H4 (cell line): ENCODE data around the gene BACH2. TPM values are rescaled to one million over a fixed set of nuclear protein-coding genes. Genes with fewer than 3 reads are reported as not detected.
"Not testable (repeated sequence)": the region's sequence is repeated elsewhere in the genome, so short reads cannot be mapped to it uniquely, and the experiment has no call there.

Experiments
- DNase-seq: peaks from one replicate; pipeline ENCODE4 v3.0.0-alpha.2; 2015; ENCODE audit warnings: low spot score
- total RNA-seq: library from RNA; depleted of rRNA; stranded (reverse); fragments of >200 nt; shearing (Covaris generic); gene quantifications from 2 replicates; pipeline ENCODE4 v1.2.3, GENCODE V29; 2014

BACH2 gene
- total RNA-seq, 1 experiment from 2014 or later = 0.31 TPM

- DNase-seq = no peak
Observed at GRCh38 chr6:90033746-90034271, 262.8 kb downstream of the BACH2 start.

DNA sequence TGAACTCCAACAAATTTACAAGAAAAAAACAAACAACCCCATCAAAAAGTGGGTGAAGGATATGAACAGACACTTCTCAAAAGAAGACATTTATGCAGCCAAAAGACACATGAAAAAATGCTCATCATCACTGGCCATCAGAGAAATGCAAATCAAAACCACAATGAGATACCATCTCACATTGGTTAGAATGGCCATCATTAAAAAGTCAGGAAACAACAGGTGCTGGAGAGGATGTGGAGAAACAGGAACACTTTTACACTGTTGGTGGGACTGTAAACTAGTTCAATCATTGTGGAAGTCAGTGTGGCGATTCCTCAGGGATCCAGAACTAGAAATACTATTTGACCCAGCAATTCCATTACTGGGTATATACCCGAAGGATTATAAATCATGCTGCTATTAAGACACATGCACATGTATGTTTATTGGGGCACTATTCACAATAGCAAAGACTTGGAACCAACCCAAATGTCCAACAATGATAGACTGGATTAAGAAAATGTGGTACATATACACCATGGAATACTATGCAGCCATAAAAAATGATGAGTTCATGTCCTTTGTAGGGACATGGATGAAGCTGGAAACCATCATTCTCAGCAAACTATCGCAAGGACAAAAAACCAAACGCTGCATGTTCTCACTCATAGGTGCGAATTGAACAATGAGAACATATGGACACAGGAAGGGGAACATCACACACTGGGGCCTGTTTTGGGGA lies 264.0 kb downstream of the BACH2 start:
- not testable (repeated sequence) for DNase-seq

DNA sequence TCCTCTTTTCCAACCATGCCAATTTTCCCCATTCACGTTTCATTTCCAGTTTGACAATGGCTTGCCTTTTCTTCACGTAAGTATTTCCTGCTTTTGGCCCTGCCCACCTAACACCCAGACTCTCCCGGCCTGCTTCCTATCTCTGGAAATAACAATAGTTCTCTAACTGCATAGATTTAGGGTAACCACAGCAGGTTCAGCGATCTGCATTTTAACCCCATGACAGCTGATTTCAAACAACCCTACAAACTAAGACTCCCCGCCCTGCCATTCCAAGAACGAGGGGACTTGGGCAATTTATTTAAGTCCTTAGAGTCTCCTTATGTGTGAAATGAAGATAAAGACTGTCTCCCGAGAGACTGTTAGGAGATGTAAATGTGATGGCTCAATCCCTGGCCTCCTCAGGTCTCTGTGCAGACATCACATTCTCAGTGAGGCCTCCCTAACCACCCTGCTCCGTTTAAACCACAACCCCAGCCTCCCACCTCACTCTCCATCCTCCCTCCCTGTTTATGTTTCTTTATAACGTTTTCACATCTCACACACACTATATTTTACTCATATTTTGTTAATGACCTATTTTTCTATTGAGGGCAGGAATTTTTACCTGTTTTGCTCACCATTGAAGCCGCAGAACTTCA lies 267.5 kb downstream of the BACH2 start:
- no peak for DNase-seq

DNA sequence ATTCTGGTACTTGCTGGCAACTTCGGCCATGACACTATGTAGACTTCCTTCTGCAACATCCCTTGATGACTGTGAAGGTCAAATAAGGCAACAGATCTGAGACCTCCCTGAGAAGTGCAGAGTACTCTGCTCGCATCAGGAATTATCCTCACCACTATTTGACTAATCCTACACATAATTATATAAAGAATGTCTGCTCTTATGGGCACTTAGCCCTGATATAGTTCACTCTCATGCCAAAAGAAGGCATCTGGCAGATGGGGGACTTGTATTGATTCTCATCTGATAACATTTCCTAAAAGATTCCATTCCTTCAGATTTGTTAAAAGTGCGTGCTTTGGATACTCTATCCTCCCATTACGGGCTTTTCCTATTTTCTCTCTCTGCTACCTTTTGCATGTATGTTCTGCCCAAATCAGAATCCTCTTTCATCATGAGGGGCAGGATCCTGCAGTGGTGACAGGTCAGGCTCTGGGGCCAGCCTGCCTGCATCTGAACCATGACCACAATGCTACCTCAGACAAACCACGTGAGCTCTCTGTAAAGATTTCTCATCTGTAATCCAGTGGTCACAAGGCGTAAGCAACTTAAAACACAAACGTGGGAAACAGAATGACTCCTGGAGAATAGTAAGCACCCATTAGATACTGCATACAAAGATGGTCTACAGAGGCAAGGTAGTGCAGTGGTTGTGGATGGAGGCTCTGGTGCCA lies 268.4 kb downstream of the BACH2 start:
- DNase-seq = peak; percentile 4

GRCh38 chr6:90026216-90026615 lies 270.4 kb downstream of the BACH2 start:
- DNase-seq = no peak

GRCh38 chr6:90025523-90026061 lies 271.1 kb downstream of the BACH2 start:
- peak; percentile 51 for DNase-seq

- DNase-seq = no peak
Observed at GRCh38 chr6:90024633-90025032, 272.0 kb downstream of the BACH2 start.

GRCh38 chr6:90021711-90022110 lies 274.9 kb downstream of the BACH2 start:
- no peak for DNase-seq

- no peak for DNase-seq
Observed at GRCh38 chr6:90020746-90021145, 275.9 kb downstream of the BACH2 start.

DNA sequence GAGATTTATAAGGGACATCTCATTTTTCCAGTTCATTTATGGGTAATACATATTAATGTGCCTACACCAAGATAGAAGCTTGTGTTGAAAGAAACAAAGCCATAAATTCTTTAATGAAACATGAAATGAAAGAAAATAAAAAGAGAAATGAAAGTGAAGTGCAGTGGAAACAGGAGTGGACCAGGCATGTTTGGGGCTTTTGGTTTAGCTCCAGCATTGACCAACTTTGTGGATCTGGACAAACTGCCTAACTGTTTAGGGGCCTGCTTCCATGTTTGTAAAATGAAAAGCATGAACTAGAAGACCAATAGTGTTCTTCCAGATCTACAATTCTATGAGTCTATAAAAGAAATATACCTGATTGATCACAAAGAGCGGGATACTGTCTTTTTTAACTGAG lies 277.4 kb downstream of the BACH2 start:
- DNase-seq = no peak

GRCh38 chr6:90015883-90016282 lies 280.8 kb downstream of the BACH2 start:
- DNase-seq = no peak

DNA sequence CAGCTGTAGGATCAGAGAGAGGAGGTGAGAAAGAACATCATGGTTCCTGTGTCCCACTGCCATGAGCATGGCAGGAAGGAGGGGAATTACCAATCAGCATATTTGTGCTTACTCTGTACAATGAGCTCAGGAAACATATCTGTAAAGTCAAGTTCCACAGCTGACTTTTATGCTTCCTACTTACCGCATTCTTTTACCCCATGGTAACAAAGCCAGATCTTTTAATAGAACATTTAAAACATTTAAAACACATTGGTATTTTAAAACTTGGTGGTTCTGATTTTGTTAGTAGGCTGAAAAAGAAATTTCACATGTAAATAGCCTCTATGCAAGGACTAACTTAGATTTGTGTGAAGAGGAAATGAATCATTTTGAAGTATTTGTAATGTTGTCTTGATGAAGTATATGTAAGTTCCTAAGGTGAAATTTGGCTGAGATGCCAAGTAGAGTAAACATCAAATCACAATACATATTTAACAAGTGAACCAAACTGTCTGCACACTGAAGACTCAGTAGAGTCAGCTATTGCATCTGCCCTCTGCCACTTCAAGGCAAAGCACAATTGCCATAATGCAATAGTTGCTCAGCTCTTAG lies 287.6 kb downstream of the BACH2 start:
- DNase-seq = no peak

GRCh38 chr6:90008189-90008907 lies 288.3 kb downstream of the BACH2 start:
- DNase-seq = no peak

DNA sequence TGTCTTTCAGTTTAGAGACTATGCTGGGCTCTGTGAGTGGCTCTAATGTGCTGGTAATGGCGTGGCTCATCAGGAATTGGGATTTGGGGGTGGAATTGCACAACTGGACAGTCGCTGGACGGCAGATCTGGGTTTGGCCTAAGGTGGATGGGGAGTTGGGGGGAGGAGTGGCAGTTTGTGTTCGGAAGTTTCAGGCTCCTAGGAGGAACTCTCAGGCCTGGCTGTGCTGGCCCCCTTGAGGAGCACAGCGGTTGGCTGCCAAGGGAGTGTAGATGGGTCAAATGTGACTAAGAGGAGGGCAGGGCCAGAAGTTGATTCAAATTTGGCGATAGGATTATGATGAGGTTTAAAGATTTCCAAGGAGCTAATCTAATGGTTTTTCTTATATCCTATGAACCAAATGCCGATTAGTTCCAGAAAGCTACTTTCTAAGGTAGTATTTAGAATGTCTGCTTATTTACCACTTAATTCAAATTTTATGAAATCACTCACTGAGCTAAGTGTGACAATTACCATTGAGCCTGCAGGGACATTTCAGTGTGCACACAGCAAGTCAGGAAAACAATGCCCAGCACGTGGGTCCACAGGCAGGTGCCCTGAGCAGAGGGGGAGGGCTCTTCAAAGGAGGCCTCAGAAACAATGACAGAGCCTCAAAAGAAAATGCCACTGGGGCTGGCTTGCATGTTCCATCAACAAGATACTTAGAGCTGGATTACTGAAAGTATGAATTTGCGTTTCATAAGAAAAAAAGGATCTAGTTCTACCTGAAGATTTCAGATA lies 291.4 kb downstream of the BACH2 start:
- DNase-seq = no peak

DNA sequence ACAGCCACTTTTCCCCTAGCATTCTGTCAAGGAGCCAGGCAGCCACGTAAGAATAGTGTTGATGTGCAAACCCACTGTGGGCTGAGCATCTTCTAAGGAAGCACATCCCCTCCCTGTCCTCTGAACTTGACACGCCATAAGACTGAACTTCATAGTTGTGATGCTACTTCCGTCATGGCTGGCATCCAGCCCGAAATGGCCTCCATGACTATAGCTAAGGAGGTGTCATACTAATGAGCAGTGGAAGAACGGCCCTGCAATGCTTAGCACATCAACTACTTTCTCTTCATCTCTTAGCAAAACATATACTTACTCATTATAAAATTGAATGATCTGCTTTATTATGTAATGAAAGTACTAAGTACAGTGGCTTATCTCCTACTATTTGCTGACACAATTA lies 292.1 kb downstream of the BACH2 start:
- no peak for DNase-seq

GRCh38 chr6:90003941-90004340 lies 292.7 kb downstream of the BACH2 start:
- DNase-seq = no peak

DNA sequence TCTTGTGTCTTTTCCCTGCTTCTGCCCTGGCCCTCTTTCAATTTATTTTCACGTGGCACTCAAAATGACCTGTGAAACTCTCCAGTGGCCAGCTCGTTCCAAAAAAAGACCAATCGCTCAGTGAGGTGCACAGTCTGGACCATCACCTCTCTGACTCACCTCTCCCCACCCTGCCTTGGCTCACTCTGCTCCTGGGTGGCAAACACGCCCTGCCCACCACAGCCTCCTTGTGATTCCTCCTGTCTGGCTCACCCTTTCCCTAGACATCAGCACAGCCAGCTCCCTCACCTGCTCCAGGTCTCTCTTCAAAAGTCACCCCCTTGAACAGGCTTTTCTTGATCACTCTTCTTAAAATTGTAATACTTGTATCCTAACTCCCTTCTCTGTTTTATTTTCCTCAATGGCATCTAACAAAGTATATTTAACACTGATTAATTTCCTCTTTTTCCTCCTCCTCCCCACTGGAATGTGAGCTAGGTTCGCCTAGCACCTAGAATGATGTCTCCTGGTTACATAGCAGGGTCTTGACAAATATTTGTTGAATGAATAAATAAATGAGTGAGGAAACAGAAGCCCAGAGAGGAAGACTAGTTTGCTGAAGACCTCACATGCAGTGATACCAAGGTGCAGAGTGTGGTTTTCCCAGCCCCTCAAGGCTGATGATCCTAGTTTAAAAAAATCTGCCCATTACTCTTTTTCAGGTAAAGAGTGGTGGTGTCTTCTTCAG lies 293.4 kb downstream of the BACH2 start:
- DNase-seq = no peak

DNA sequence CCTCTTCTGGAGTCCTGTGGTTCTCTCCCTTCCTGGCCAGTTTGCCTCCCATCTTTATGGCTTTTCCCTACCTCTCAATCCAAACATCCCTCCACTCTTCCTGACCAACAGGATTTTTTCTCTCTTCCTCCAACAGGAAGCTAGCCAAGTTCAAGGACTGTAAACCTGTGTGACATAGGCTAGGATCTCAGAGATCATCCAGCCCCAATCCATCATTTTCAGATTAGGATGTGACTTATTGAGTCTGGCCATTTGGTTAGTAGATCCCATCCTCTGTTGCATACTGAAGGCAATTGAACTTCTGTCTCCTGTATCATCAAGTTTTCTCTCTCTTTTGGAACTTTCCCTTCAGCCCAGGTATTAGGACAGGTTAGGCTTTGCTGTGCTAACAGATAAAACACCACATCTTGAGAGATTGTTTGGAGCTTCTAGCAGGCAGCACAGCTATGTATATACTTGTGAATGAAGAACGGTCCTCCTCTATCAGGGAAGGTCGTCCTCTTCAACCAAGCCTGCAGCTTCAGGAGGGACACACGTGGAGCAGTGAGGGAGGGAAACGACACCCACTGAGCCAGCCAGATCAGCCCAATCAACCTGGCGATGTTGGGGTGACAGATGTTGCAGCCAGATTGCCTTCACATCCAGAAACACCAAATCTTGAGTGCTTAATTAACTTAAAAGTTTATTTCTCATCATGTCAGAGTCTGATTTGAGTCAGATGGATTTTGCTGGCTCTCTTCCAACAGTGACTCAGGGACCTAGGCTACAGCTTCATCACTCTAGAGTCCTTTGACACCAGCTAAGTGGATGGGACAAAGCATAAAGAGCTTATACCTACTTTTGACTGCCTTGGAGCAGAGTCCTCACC lies 295.5 kb downstream of the BACH2 start:
- DNase-seq = no peak
